Spinal cord (tissue), 10 donors: Measurements from ENCODE around the gene TMCO2. TPM values are rescaled to one million over a fixed set of nuclear protein-coding genes. Genes with fewer than 3 reads are reported as not detected.

ENCODE experiments used
- DNase-seq, 6 donors: peaks; one replicate each; pipeline versions ENCODE4 v3.0.0 to v3.0.0-alpha.2; 2013 to 2015; ENCODE audit warnings: low spot score in 6 of 6, low read depth in 4 of 6
- H3K27ac ChIP-seq: one replicate; pipeline ENCODE4 v1.5.1; 2013; ENCODE audit warnings: low read depth, low read length, control low read depth
- H3K27me3 ChIP-seq: one replicate; pipeline ENCODE4 v1.6.1; 2013; ENCODE audit warnings: low read length; ENCODE audit not compliant: control insufficient read depth, insufficient read depth
- H3K36me3 ChIP-seq: one replicate; pipeline ENCODE4 v1.6.1; 2013; ENCODE audit warnings: low read length; ENCODE audit not compliant: control insufficient read depth, insufficient read depth
- H3K4me1 ChIP-seq: one replicate; pipeline ENCODE4 v1.6.1; 2013; ENCODE audit warnings: low read length; ENCODE audit not compliant: control insufficient read depth, insufficient read depth
- H3K4me3 ChIP-seq: one replicate; pipeline ENCODE4 v1.5.1; 2013; ENCODE audit warnings: low read depth, low read length, control low read depth
- H3K9me3 ChIP-seq: one replicate; pipeline ENCODE4 v1.6.1; 2013; ENCODE audit warnings: low read length; ENCODE audit not compliant: control insufficient read depth, insufficient read depth
- WGBS: methylation state at CpG from one replicate; pipeline ENCODE4 v1.1.5; 2013; ENCODE audit warnings: missing lambda C conversion rate; ENCODE audit not compliant: insufficient coverage; 5-methylcytosine and 5-hydroxymethylcytosine counted together
- polyA plus RNA-seq, 2 donors: library from polyadenylated mRNA; unstranded; fragments of 120-200 nt; gene quantifications; one replicate each; pipeline ENCODE4 v1.2.1, GENCODE V29; 2013; ENCODE audit not compliant: insufficient read length in 2 of 2
- total RNA-seq, 2 donors: library from RNA; depleted of rRNA in 1 of 2; stranded (reverse); fragments of 120-200 nt in 1 of 2; fragments of >200 nt in 1 of 2; gene quantifications; one replicate each; pipeline versions ENCODE4 v1.2.3 to v1.2.4, GENCODE V29; 2013 to 2014
- donor health status: healthy.

The TMCO2 gene
- total and polyA plus RNA-seq, 4 donors: not detected

- no CpG with 5 or more reads among the region's 1 CpG for WGBS
- no peak for DNase-seq
- H3K4me3 ChIP-seq: no peak overlapping the region
- H3K9me3 ChIP-seq: no peaks in the 10 kb centered on the region
- H3K4me1 ChIP-seq: no peaks in the 10 kb centered on the region
- no peak overlapping the region for H3K27ac ChIP-seq
- H3K27me3 ChIP-seq: no peaks in the 10 kb centered on the region
- peaks cover 5% of the 10 kb centered on the region for H3K36me3 ChIP-seq
These were observed 8.1 kb upstream of the TMCO2 start for GRCh38 chr1:40239626-40240025.

GRCh38 chr1:40240390-40240789, 7.3 kb upstream of the TMCO2 start:
- Histone ChIP-seq H3K36me3 (peaks cover 5% of the 10 kb centered on the region), H3K27ac (no peak overlapping the region), H3K4me1 (no peaks in the 10 kb centered on the region), H3K9me3 (no peaks in the 10 kb centered on the region), H3K4me3 (no peak overlapping the region), H3K27me3 (no peaks in the 10 kb centered on the region)
- no peak for DNase-seq
- 100% methylated on average over 1 of the region's 2 CpGs for WGBS

- no peaks in the 10 kb centered on the region for H3K9me3 ChIP-seq
- H3K27ac ChIP-seq: no peak overlapping the region
- peaks cover 5% of the 10 kb centered on the region for H3K36me3 ChIP-seq
- no peak for DNase-seq
- no peak overlapping the region for H3K4me3 ChIP-seq
- no peaks in the 10 kb centered on the region for H3K27me3 ChIP-seq
- no peaks in the 10 kb centered on the region for H3K4me1 ChIP-seq
- 100% methylated on average over 1 of the region's 1 CpG for WGBS
These were observed 6.4 kb upstream of the TMCO2 start for GRCh38 chr1:40241362-40241761.

- no CpG with 5 or more reads among the region's 2 CpGs for WGBS
- no peaks in the 10 kb centered on the region for H3K27me3 ChIP-seq
- no peak for DNase-seq
- no peak overlapping the region for H3K4me3 ChIP-seq
- H3K9me3 ChIP-seq: no peaks in the 10 kb centered on the region
- H3K4me1 ChIP-seq: no peaks in the 10 kb centered on the region
- H3K36me3 ChIP-seq: no peaks in the 10 kb centered on the region
- no peak overlapping the region for H3K27ac ChIP-seq
These were observed 4.4 kb upstream of the TMCO2 start for GRCh38 chr1:40243351-40243750.

- H3K36me3 ChIP-seq: no peaks in the 10 kb centered on the region
- H3K27ac ChIP-seq: no peak overlapping the region
- H3K9me3 ChIP-seq: no peaks in the 10 kb centered on the region
- no peak overlapping the region for H3K4me3 ChIP-seq
- H3K27me3 ChIP-seq: no peaks in the 10 kb centered on the region
- WGBS: 84% methylated on average over 3 of the region's 4 CpGs
- DNase-seq: no peak
- H3K4me1 ChIP-seq: no peaks in the 10 kb centered on the region
These were observed 3.5 kb upstream of the TMCO2 start for GRCh38 chr1:40244138-40244744.

- no peaks in the 10 kb centered on the region for H3K36me3 ChIP-seq
- no peak for DNase-seq
- H3K4me1 ChIP-seq: no peaks in the 10 kb centered on the region
- no peak overlapping the region for H3K27ac ChIP-seq
- no peaks in the 10 kb centered on the region for H3K27me3 ChIP-seq
- no peaks in the 10 kb centered on the region for H3K9me3 ChIP-seq
- H3K4me3 ChIP-seq: no peak overlapping the region
- WGBS: 93% methylated on average over 3 of the region's 3 CpGs
These were observed 2.1 kb upstream of the TMCO2 start for GRCh38 chr1:40245686-40246085.

- Histone ChIP-seq H3K27ac (no peak overlapping the region), H3K4me3 (no peak overlapping the region), H3K36me3 (no peaks in the 10 kb centered on the region), H3K27me3 (no peaks in the 10 kb centered on the region), H3K9me3 (no peaks in the 10 kb centered on the region), H3K4me1 (no peaks in the 10 kb centered on the region)
- no peak for DNase-seq
These were observed 675 bp downstream of the TMCO2 start for GRCh38 chr1:40248412-40248811.

GRCh38 chr1:40251456-40251855, 3.7 kb downstream of the TMCO2 start:
- WGBS: 97% methylated on average over 4 of the region's 4 CpGs

GRCh38 chr1:40252601-40253000, 4.9 kb downstream of the TMCO2 start:
- Histone ChIP-seq H3K4me3 (no peak overlapping the region), H3K4me1 (no peaks in the 10 kb centered on the region), H3K36me3 (no peaks in the 10 kb centered on the region), H3K27ac (no peak overlapping the region), H3K27me3 (no peaks in the 10 kb centered on the region), H3K9me3 (no peaks in the 10 kb centered on the region)
- DNase-seq: no peak
- WGBS: 100% methylated on average over 2 of the region's 2 CpGs

More at GRCh38 chr1:40251456-40251855, 3.7 kb downstream of the TMCO2 start:
- no peak overlapping the region for H3K27ac ChIP-seq
- no peaks in the 10 kb centered on the region for H3K9me3 ChIP-seq
- H3K4me3 ChIP-seq: no peak overlapping the region
- H3K4me1 ChIP-seq: no peaks in the 10 kb centered on the region
- no peaks in the 10 kb centered on the region for H3K27me3 ChIP-seq
- no peaks in the 10 kb centered on the region for H3K36me3 ChIP-seq
- DNase-seq: no peak

- H3K36me3 ChIP-seq: peaks cover 4% of the 10 kb centered on the region
- peaks cover 16% of the 10 kb centered on the region for H3K4me1 ChIP-seq
- no peaks in the 10 kb centered on the region for H3K27me3 ChIP-seq
- no peak overlapping the region for H3K27ac ChIP-seq
- DNase-seq: no peak
- no peaks in the 10 kb centered on the region for H3K9me3 ChIP-seq
- H3K4me3 ChIP-seq: no peak overlapping the region
These were observed 7.5 kb downstream of the TMCO2 start for GRCh38 chr1:40255231-40255630.
